ENCODE results near the gene TPRKB. TPM values are rescaled to one million over a fixed set of nuclear protein-coding genes. Genes with fewer than 3 reads are reported as not detected.
A peak's percentile ranks its signal among the peaks of the same experiment; 100 is the strongest.
"Not testable (repeated sequence)": the region's sequence is repeated elsewhere in the genome, so short reads cannot be mapped to it uniquely, and the experiment has no call there.

TPRKB gene
- total RNA-seq, 4 donors from 2014 or later: 17.2 to 32.2 (median 25.4) TPM

- WGBS, 2 donors: 69 to 73% methylated on average over 4 of the region's 4 CpGs
- DNase-seq (ENCODE audit: low spot score in 2 of 2): no peak
- intact Hi-C loops (cut with DNase I; ENCODE audit: low total_unique reads): no loop called here
These were observed 8.4 kb downstream of the TPRKB start for GRCh38 chr2:73728711-73729110.

DNA sequence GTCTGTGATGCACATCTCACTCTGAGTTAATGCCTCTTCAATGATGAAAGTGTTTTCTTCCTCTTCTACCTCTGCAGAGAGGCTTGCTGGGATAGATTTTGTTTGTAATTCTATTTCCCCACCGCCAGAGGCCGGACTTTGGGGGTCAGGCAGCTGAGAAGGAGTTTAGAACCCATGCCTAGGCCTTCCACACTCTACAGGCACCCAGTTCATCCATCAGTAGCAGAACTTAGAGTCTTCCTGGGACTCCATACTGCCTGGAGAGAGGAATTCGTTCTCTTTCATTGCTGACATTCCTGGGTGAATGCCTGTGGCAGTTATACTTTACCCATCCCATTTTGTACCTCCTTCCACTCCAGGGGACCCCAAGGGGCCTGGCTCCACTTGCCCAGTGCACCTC lies 9.1 kb downstream of the TPRKB start:
- 71 to 77% methylated on average over 3 of the region's 3 CpGs for WGBS, 2 donors
- intact Hi-C loops (cut with DNase I; ENCODE audit: low total_unique reads): no loop called here
- DNase-seq (ENCODE audit: low spot score in 2 of 2): no peak
- no peak for TF ChIP-seq POLR2A (IDR thresholded peaks at IDR 0.05)
- TF ChIP-seq, protein P1, sequence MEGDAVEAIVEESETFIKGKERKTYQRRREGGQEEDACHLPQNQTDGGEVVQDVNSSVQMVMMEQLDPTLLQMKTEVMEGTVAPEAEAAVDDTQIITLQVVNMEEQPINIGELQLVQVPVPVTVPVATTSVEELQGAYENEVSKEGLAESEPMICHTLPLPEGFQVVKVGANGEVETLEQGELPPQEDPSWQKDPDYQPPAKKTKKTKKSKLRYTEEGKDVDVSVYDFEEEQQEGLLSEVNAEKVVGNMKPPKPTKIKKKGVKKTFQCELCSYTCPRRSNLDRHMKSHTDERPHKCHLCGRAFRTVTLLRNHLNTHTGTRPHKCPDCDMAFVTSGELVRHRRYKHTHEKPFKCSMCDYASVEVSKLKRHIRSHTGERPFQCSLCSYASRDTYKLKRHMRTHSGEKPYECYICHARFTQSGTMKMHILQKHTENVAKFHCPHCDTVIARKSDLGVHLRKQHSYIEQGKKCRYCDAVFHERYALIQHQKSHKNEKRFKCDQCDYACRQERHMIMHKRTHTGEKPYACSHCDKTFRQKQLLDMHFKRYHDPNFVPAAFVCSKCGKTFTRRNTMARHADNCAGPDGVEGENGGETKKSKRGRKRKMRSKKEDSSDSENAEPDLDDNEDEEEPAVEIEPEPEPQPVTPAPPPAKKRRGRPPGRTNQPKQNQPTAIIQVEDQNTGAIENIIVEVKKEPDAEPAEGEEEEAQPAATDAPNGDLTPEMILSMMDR (IDR thresholded peaks at IDR 0.05): no peak
- H3K4me3 ChIP-seq (ENCODE audit: low read depth, poor library complexity, severe bottlenecking): no peak overlapping the region

More at GRCh38 chr2:73728711-73729110, 8.4 kb downstream of the TPRKB start:
- no peak overlapping the region for H3K4me3 ChIP-seq (ENCODE audit: low read depth, poor library complexity, severe bottlenecking)
- TF ChIP-seq, protein P1 (IDR thresholded peaks at IDR 0.05): no peak
- no peak for TF ChIP-seq POLR2A (IDR thresholded peaks at IDR 0.05)

DNA sequence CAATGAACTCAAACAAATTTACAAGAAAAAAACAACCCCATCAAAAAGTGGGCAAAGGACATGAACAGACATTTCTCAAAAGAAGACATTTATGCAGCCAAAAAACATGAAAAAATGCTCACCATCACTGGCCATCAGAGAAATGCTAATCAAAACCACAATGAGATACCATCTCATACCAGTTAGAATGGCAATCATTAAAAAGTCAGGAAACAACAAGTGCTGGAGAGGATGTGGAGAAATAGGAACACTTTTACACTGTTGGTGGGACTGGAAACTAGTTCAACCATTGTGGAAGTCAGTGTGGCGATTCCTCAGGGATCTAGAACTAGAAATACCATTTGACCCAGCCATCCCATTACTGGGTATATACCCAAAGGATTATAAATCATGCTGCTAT lies 10.5 kb downstream of the TPRKB start:
- WGBS, 2 donors: 100% methylated on average over 1 of the region's 1 CpG
- H3K4me3 ChIP-seq (ENCODE audit: low read depth, poor library complexity, severe bottlenecking); DNase-seq (ENCODE audit: low spot score in 2 of 2); intact Hi-C loops (cut with DNase I; ENCODE audit: low total_unique reads): not testable (repeated sequence)

GRCh38 chr2:73718851-73719621 lies 18.1 kb downstream of the TPRKB start:
- intact Hi-C loops (cut with DNase I; ENCODE audit: low total_unique reads): no loop called here
- peak in 1 of 2 donors; percentile 42 for DNase-seq (ENCODE audit: low spot score in 2 of 2)
- TF ChIP-seq POLR2A (IDR thresholded peaks at IDR 0.05): no peak
- TF ChIP-seq, protein P1 (IDR thresholded peaks at IDR 0.05): no peak
- 78 to 87% methylated on average over 11 of the region's 11 CpGs for WGBS, 2 donors
- no peak overlapping the region for H3K4me3 ChIP-seq (ENCODE audit: low read depth, poor library complexity, severe bottlenecking)

DNA sequence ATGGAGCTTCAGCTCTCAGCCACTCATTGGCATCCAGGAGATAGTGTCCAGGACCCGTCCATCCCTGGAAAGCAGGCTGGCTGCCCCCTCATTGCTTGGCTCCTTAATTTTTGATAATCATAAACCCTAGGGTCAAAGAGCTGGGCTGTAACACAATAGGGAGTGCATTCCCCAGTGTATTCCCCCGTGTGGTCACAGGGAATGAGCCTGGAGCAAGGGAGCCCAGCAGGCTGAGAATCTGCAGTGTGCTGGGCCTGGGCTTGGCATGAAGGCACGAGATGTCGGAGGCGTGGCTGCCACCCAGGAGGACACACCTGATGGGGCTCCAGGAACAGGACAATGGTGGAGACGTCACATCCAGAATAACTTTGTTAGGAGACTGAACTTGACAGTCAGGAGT lies 18.7 kb downstream of the TPRKB start:
- TF ChIP-seq, protein P1 (IDR thresholded peaks at IDR 0.05): no peak
- no peak for TF ChIP-seq POLR2A (IDR thresholded peaks at IDR 0.05)
- 76 to 81% methylated on average over 6 of the region's 6 CpGs for WGBS, 2 donors
- intact Hi-C loops (cut with DNase I; ENCODE audit: low total_unique reads): no loop called here
- DNase-seq (ENCODE audit: low spot score in 2 of 2): peak in 1 of 2 donors; percentile 60
- no peak overlapping the region for H3K4me3 ChIP-seq (ENCODE audit: low read depth, poor library complexity, severe bottlenecking)

DNA sequence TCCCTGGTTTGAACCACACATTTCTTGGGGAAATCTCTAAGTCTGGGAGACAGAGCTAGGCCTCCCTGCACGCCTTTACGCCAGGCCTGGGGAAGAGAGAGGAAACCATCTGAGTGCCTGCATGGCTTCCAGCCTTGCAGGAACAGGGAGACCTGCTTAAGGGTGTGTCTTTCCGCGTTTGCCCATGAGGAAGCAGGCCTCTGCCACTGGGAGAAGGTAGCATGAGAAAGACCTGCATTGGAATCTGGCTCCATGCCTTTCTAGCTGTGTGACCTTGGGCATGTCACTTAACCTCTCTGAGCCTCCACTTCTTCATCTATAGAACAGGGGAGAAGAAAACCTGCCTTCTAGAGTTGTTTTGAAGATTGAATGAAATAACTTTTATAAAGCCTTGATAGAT lies 19.4 kb downstream of the TPRKB start:
- peak in 1 of 2 donors; percentile 32 for DNase-seq (ENCODE audit: low spot score in 2 of 2)
- intact Hi-C loops (cut with DNase I; ENCODE audit: low total_unique reads); H3K4me3 ChIP-seq (ENCODE audit: low read depth, poor library complexity, severe bottlenecking): not testable (repeated sequence)
- 77 to 90% methylated on average over 2 to 4 of the region's 4 CpGs for whole genome bisulfite sequencing, 2 donors

DNA sequence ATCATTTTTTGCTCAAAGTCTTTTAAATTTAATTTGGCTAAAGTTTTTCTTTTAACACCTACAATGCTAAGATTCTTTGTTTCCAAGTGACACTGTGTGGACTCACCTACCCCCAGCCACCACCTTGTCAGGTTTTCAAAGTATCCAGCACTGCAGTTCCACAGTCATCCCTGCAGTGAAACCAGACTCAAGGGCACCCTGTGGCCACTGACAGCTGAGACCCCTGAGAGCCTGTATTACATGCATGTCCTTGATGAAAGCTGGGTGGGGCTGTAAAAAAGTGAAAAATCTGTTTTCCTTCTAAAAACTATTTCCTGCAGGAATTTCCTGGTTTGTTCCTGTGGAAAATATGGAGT lies 19.9 kb downstream of the TPRKB start:
- no peak overlapping the region for H3K4me3 ChIP-seq (ENCODE audit: low read depth, poor library complexity, severe bottlenecking)
- peak in 1 of 2 donors; percentile 34 for DNase-seq (ENCODE audit: low spot score in 2 of 2)
- TF ChIP-seq, protein P1 (IDR thresholded peaks at IDR 0.05): no peak
- TF ChIP-seq POLR2A (IDR thresholded peaks at IDR 0.05): no peak
- intact Hi-C loops (cut with DNase I; ENCODE audit: low total_unique reads): no loop called here

Data from lower leg skin (tissue), 4 donors.